ENCODE results near the gene CD96. TPM values are rescaled to one million over a fixed set of nuclear protein-coding genes. Genes with fewer than 3 reads are reported as not detected.

Gene CD96
- 0.07 and 0.13 TPM in 2 replicates for total RNA-seq

GRCh38 chr3:111541911-111542483 lies at the start of gene CD96:
CD96 (plus strand) TSS chr3:111542197; CDS start chr3:111542249, 52 bp downstream.

GRCh38 chr3:111595232-111595631 lies 53.2 kb downstream of the CD96 start, which contains the start of gene ZBED2:
ZBED2 (minus strand) TSS chr3:111595346; CDS start chr3:111594201, 1,145 bp downstream.

Other genes with a start within 250 kb of the CD96 start
- 0.07 TPM in 1 of 2 replicates, not detected in the other for gene ZBED2, start 53.1 kb downstream of the CD96 start, total RNA-seq
- 1.8 and 3.0 TPM in 2 replicates for gene PLCXD2, start 132.5 kb downstream of the CD96 start, total RNA-seq